ENCODE measurements around the gene RDH11.
"Not testable (repeated sequence)": the region's sequence is repeated elsewhere in the genome, so short reads cannot be mapped to it uniquely, and the experiment has no call there.

The RDH11 gene

DNA sequence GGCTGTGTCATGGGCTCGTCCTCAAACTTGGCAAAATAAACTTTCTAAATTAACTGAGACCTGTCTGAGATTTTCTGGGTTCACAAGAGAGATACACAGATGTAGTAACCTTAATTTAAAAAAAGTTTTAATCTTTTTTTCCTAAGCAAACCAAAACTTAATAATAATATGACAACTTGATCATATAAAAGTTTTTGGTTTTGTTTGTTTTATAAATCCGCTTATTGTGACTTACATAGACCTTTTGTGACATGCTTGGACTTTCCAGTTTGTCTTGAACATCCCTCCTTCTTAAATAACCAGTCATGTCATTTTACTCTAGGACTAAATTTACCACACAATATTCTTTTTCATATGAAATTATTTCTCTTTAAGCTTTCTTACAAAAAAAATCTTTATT, 14.6 kb upstream of the RDH11 start:
- H3K27ac ChIP-seq (replicated peaks): no peak overlapping the region
- H3K4me3 ChIP-seq (replicated peaks; ENCODE audit: insufficient read depth, low read length): no peak overlapping the region
- H3K27me3 ChIP-seq (ENCODE audit: insufficient read depth, poor library complexity, severe bottlenecking): no peaks in the 10 kb centered on the region
- no peak for DNase-seq (ENCODE audit: low read depth in 1 of 2, low spot score in 1 of 2)
- TF ChIP-seq SPI1 (IDR thresholded peaks at IDR 0.05; ENCODE audit: borderline replicate concordance, low read depth) (no peak), GABPA (IDR thresholded peaks at IDR 0.05; ENCODE audit: low read depth) (no peak), POLR2AphosphoS5 (IDR thresholded peaks at IDR 0.05; ENCODE audit: low read depth) (no peak)
- TF ChIP-seq, protein P1, sequence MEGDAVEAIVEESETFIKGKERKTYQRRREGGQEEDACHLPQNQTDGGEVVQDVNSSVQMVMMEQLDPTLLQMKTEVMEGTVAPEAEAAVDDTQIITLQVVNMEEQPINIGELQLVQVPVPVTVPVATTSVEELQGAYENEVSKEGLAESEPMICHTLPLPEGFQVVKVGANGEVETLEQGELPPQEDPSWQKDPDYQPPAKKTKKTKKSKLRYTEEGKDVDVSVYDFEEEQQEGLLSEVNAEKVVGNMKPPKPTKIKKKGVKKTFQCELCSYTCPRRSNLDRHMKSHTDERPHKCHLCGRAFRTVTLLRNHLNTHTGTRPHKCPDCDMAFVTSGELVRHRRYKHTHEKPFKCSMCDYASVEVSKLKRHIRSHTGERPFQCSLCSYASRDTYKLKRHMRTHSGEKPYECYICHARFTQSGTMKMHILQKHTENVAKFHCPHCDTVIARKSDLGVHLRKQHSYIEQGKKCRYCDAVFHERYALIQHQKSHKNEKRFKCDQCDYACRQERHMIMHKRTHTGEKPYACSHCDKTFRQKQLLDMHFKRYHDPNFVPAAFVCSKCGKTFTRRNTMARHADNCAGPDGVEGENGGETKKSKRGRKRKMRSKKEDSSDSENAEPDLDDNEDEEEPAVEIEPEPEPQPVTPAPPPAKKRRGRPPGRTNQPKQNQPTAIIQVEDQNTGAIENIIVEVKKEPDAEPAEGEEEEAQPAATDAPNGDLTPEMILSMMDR (IDR thresholded peaks at IDR 0.05; ENCODE audit: insufficient read depth, low read length): no peak
- TF ChIP-seq, protein P2, sequence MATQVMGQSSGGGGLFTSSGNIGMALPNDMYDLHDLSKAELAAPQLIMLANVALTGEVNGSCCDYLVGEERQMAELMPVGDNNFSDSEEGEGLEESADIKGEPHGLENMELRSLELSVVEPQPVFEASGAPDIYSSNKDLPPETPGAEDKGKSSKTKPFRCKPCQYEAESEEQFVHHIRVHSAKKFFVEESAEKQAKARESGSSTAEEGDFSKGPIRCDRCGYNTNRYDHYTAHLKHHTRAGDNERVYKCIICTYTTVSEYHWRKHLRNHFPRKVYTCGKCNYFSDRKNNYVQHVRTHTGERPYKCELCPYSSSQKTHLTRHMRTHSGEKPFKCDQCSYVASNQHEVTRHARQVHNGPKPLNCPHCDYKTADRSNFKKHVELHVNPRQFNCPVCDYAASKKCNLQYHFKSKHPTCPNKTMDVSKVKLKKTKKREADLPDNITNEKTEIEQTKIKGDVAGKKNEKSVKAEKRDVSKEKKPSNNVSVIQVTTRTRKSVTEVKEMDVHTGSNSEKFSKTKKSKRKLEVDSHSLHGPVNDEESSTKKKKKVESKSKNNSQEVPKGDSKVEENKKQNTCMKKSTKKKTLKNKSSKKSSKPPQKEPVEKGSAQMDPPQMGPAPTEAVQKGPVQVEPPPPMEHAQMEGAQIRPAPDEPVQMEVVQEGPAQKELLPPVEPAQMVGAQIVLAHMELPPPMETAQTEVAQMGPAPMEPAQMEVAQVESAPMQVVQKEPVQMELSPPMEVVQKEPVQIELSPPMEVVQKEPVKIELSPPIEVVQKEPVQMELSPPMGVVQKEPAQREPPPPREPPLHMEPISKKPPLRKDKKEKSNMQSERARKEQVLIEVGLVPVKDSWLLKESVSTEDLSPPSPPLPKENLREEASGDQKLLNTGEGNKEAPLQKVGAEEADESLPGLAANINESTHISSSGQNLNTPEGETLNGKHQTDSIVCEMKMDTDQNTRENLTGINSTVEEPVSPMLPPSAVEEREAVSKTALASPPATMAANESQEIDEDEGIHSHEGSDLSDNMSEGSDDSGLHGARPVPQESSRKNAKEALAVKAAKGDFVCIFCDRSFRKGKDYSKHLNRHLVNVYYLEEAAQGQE (IDR thresholded peaks at IDR 0.05; ENCODE audit: insufficient replicate concordance, low read depth): no peak

DNA sequence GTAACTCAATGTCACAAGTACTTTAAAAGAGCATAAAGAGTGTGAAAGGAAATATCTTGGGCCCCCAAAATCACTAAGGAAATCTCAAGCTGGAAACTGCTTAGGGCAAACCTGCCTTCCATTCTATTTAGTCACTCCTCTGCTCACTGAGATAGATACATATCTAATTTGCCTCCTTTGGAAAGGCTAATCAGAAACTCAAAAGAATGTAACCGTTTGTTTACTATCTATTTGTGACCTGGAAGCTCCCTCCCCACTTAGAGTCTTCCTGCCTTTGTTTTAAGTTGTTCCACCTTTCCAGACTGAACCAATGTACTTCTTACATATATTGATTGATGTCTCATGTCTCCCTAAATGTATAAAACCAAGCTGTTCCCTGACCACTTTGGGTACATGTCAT, 14.2 kb upstream of the RDH11 start:
- H3K27me3 ChIP-seq (ENCODE audit: insufficient read depth, poor library complexity, severe bottlenecking); H3K4me3 ChIP-seq (replicated peaks; ENCODE audit: insufficient read depth, low read length); DNase-seq (ENCODE audit: low read depth in 1 of 2, low spot score in 1 of 2); H3K27ac ChIP-seq (replicated peaks): not testable (repeated sequence)

GRCh38 chr14:67709346-67709745, 13.8 kb upstream of the RDH11 start:
- H3K27me3 ChIP-seq (ENCODE audit: insufficient read depth, poor library complexity, severe bottlenecking); DNase-seq (ENCODE audit: low read depth in 1 of 2, low spot score in 1 of 2); H3K27ac ChIP-seq (replicated peaks); H3K4me3 ChIP-seq (replicated peaks; ENCODE audit: insufficient read depth, low read length): not testable (repeated sequence)

DNA sequence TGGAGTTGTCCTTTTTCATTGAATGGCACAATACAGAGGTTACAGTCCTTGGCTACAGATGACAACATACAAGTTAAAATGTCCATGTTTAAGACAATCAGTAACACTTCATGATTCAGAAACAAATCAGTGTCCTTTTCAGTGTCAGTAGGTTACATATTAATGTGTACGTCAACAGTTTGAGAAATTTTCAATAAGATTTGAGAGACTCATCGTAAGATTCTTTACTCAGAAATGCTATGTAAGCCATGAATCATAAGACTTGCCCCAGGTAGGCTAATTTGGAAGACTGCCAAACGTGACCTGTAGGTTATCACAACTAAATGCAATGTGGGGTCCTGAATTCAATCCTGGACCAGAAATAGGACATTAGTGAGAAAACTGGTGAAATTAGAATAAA, 9.6 kb upstream of the RDH11 start:
- Histone ChIP-seq H3K4me3 (replicated peaks; ENCODE audit: insufficient read depth, low read length) (no peak overlapping the region), H3K27ac (replicated peaks) (no peak overlapping the region), H3K27me3 (ENCODE audit: insufficient read depth, poor library complexity, severe bottlenecking) (no peaks in the 10 kb centered on the region)
- DNase-seq (ENCODE audit: low read depth in 1 of 2, low spot score in 1 of 2): no peak
- TF ChIP-seq SPI1 (IDR thresholded peaks at IDR 0.05; ENCODE audit: borderline replicate concordance, low read depth): no peak

DNA sequence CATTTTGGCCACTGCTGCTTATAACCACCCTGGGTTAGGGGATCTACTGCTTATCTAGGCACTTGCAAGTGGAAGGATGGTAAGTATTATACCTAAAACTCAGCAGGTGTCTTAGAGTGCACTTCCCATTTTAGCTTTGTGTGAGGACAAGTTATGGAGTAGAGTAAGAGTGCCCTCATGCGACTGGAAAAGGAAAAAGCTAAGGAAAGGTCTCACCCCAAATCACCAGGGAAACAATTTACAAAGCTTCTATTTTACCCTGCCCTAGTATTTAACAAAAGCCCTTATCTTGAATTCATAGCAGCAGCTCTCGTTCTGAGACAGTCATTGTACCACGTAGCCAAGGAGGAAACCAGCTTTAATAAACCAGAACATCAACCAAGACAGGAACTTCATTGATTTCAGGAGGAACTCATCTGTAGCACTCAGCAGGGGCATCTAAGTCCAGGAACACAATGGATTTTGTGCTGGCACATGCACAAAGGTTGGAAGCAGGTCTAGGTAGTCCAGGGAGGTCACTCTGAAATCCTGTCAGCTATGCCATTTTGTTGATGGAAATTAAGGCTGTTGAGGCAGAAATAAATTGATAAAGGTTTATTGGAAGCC, 9.0 kb upstream of the RDH11 start:
- H3K27ac ChIP-seq (replicated peaks): no peak overlapping the region
- no peaks in the 10 kb centered on the region for H3K27me3 ChIP-seq (ENCODE audit: insufficient read depth, poor library complexity, severe bottlenecking)
- DNase-seq (ENCODE audit: low read depth in 1 of 2, low spot score in 1 of 2): peak in 1 of 2 experiments; percentile 16
- no peak for TF ChIP-seq GABPA (IDR thresholded peaks at IDR 0.05; ENCODE audit: low read depth)
- TF ChIP-seq, protein P2 (IDR thresholded peaks at IDR 0.05; ENCODE audit: insufficient replicate concordance, low read depth): no peak
- TF ChIP-seq SPI1 (IDR thresholded peaks at IDR 0.05; ENCODE audit: borderline replicate concordance, low read depth): peak; percentile 84
- no peak for TF ChIP-seq POLR2AphosphoS5 (IDR thresholded peaks at IDR 0.05; ENCODE audit: low read depth)
- TF ChIP-seq, protein P1 (IDR thresholded peaks at IDR 0.05; ENCODE audit: insufficient read depth, low read length): peak; percentile 24
- no peak overlapping the region for H3K4me3 ChIP-seq (replicated peaks; ENCODE audit: insufficient read depth, low read length)
